B cell (primary cell): ENCODE measurements around the gene DAAM2. TPM values are rescaled to one million over a fixed set of nuclear protein-coding genes. Genes with fewer than 3 reads are reported as not detected.

ENCODE experiments used
- ATAC-seq: fragments of 200-7000 bp; cut with Tn5 transposase; one replicate; pipeline ENCODE4 v1.10.0; 2021; ENCODE audit warnings: low read depth, mild to moderate bottlenecking, moderate number of reproducible peaks, moderate library complexity
- CTCF ChIA-PET: fragments of 350-600 bp; sonication (Branson Sonifier 250); formaldehyde crosslinking; loops from one replicate; lab custom pipeline; 2021; ENCODE audit warnings: antibody characterized with exemption, inconsistent platforms; lab: Charles Lee
- POLR2A ChIA-PET: fragments of 350-600 bp; sonication (Branson Sonifier 250); formaldehyde crosslinking; loops from one replicate; lab custom pipeline; 2021; ENCODE audit warnings: antibody characterized with exemption; lab: Charles Lee
- DNase-seq: peaks from one replicate; pipeline ENCODE4 v3.0.0; 2013
- H2AFZ ChIP-seq: 2 replicates; pipeline ENCODE4 v1.6.1; 2012; ENCODE audit warnings: mild to moderate bottlenecking, low read depth, low read length; ENCODE audit not compliant: insufficient read depth, poor library complexity, severe bottlenecking
- H3K27ac ChIP-seq, 2 donors: 1 replicate in 1 of 2; 2 replicates in 1 of 2; pipeline ENCODE4 v1.5.1; 2012 to 2013; ENCODE audit warnings: low read length in 2 of 2, mild to moderate bottlenecking in 2 of 2, moderate library complexity in 1 of 2
- H3K27me3 ChIP-seq, 4 experiments: fragments of 200-600 bp in 1 of 4; sonication (generic) in 1 of 4; replicated peaks in 1 of 4; 1 replicate in 2 of 4; 2 replicates in 2 of 4; pipeline versions ENCODE4 v1.6.1 to v1.7.0; 2013 to 2016; ENCODE audit warnings: low read length in 3 of 4, mild to moderate bottlenecking in 2 of 4, mixed read lengths in 1 of 4, moderate library complexity in 1 of 4; ENCODE audit not compliant: insufficient read depth in 4 of 4, control insufficient read depth in 3 of 4; ENCODE audit errors: control extremely low read depth in 1 of 4
- H3K36me3 ChIP-seq, 2 experiments: replicated peaks in 1 of 2; 1 replicate in 1 of 2; 2 replicates in 1 of 2; pipeline versions ENCODE4 v1.6.1 to v1.7.1; 2013; ENCODE audit warnings: low read length in 1 of 2; ENCODE audit not compliant: insufficient read depth in 2 of 2, control insufficient read depth in 1 of 2; ENCODE audit errors: control extremely low read depth in 1 of 2, extremely low read depth in 1 of 2
- H3K4me1 ChIP-seq, 2 donors: fragments of 200-600 bp in 1 of 2; sonication (generic) in 1 of 2; 1 replicate in 1 of 2; 2 replicates in 1 of 2; pipeline versions ENCODE4 v1.5.1 to v1.6.1; 2013 to 2017; ENCODE audit warnings: low read length in 2 of 2; ENCODE audit not compliant: control insufficient read depth in 2 of 2, insufficient read depth in 2 of 2
- H3K4me2 ChIP-seq: replicated peaks from 2 replicates; pipeline ENCODE3; 2012; ENCODE audit warnings: mild to moderate bottlenecking, low read depth, low read length; ENCODE audit not compliant: poor library complexity, severe bottlenecking
- H3K4me3 ChIP-seq, 5 experiments: fragments of 200-600 bp in 1 of 5; sonication (generic) in 1 of 5; 1 replicate in 3 of 5; 2 replicates in 2 of 5; pipeline versions ENCODE4 v1.5.1 to v1.7.0; 2011 to 2016; ENCODE audit warnings: low read length in 4 of 5, mild to moderate bottlenecking in 4 of 5, low read depth in 2 of 5, control low read depth in 1 of 5, moderate library complexity in 1 of 5; ENCODE audit not compliant: insufficient read depth in 1 of 5; ENCODE audit errors: control extremely low read depth in 1 of 5, extremely low read depth in 1 of 5
- H3K79me2 ChIP-seq: fragments of 200-600 bp; sonication (generic); one replicate; pipeline ENCODE4 v1.6.0; 2016; ENCODE audit warnings: low read length; ENCODE audit not compliant: control insufficient read depth, insufficient read depth
- H3K9ac ChIP-seq: fragments of 200-600 bp; sonication (generic); 2 replicates; pipeline ENCODE4 v1.6.1; 2017; ENCODE audit warnings: mild to moderate bottlenecking, low read length, moderate library complexity
- H3K9me3 ChIP-seq, 3 donors: one replicate each; pipeline versions ENCODE4 v1.6.1 to v1.7.1; 2013; ENCODE audit warnings: low read length in 2 of 3; ENCODE audit not compliant: control insufficient read depth in 2 of 3, insufficient read depth in 1 of 3; ENCODE audit errors: control extremely low read depth in 1 of 3
- H4K20me1 ChIP-seq: 2 replicates; pipeline ENCODE4 v1.6.0; 2012; ENCODE audit warnings: mild to moderate bottlenecking, low read length; ENCODE audit not compliant: insufficient read depth, control insufficient read depth, poor library complexity, severe bottlenecking
- H3K27ac Mint-ChIP-seq: one replicate; pipeline ENCODE4 v1.8.0; 2021; ENCODE audit warnings: mixed read lengths
- H3K27me3 Mint-ChIP-seq: one replicate; pipeline ENCODE4 v1.8.0; 2021; ENCODE audit warnings: mixed read lengths
- H3K4me1 Mint-ChIP-seq: one replicate; pipeline ENCODE4 v1.8.0; 2021; ENCODE audit warnings: mixed read lengths
- H3K4me3 Mint-ChIP-seq: one replicate; pipeline ENCODE4 v1.8.0; 2021; ENCODE audit warnings: mixed read lengths
- H3K9me3 Mint-ChIP-seq: one replicate; pipeline ENCODE4 v1.8.0; 2022; ENCODE audit warnings: mixed read lengths; ENCODE audit not compliant: insufficient read depth
- CTCF ChIP-seq: fragments of 200-600 bp; IDR thresholded peaks from one replicate; pipeline ENCODE4 v1.8.0; 2022; ENCODE audit warnings: antibody characterized with exemption, mild to moderate bottlenecking
- EZH2 ChIP-seq: IDR thresholded peaks from 2 replicates; pipeline ENCODE4 v1.6.1; 2012; ENCODE audit warnings: borderline replicate concordance, low read depth, mild to moderate bottlenecking, moderate library complexity, low read length; ENCODE audit not compliant: insufficient read depth, poor library complexity, severe bottlenecking
- WGBS: methylation state at CpG from one replicate; pipeline ENCODE4 v1.1.5; 2013; ENCODE audit warnings: missing lambda C conversion rate; ENCODE audit not compliant: insufficient coverage; 5-methylcytosine and 5-hydroxymethylcytosine counted together
- intact Hi-C: fragments of 100-400 bp; cut with micrococcal nuclease; formaldehyde crosslinking; loops from one replicate; pipeline ENCODE4 v1.10.0; 2022
- polyA plus RNA-seq: library from polyadenylated mRNA; depleted of rRNA; stranded (reverse); fragments of >200 nt; gene quantifications from 2 replicates; pipeline ENCODE4 v1.2.3, GENCODE V29; 2012
- total RNA-seq, 2 donors: library from RNA; stranded (reverse); fragments of 120-200 nt in 1 of 2; gene quantifications; 1 replicate in 1 of 2; 2 replicates in 1 of 2; pipeline versions ENCODE4 v1.2.3 to v1.2.4, GENCODE V29; 2013 to 2022

DAAM2 gene
- total and polyA plus RNA-seq, 2 donors (not counting 1 experiment from before 2014, with no cell fraction given): not detected

GRCh38 chr6:39760226-39760952 is 31.8 kb upstream of the DAAM2 start:
- no peak overlapping the region for H3K4me3 ChIP-seq
- no peaks in the 10 kb centered on the region for H3K79me2 ChIP-seq
- TF ChIP-seq CTCF (no peak), EZH2 (no peak)
- H4K20me1 ChIP-seq: no peaks in the 10 kb centered on the region
- no peak overlapping the region for H3K9ac ChIP-seq
- H3K27ac ChIP-seq: no peak overlapping the region
- ChIA-PET CTCF (no interaction called here), POLR2A (no interaction called here)
- H3K36me3 ChIP-seq: no peaks in the 10 kb centered on the region
- intact Hi-C loops: no loop called here
- H3K9me3 ChIP-seq: peaks cover 0 to 4% (median 0%) of the 10 kb centered on the region in 3 donors
- H3K4me3 Mint-ChIP-seq: no peak overlapping the region
- peaks cover 4% of the 10 kb centered on the region for H3K27me3 Mint-ChIP-seq
- H3K4me1 Mint-ChIP-seq: no peaks in the 10 kb centered on the region
- no peak overlapping the region for H3K4me2 ChIP-seq
- no peak for DNase-seq
- H3K27me3 ChIP-seq: no peaks in the 10 kb centered on the region
- H3K27ac Mint-ChIP-seq: no peak overlapping the region
- WGBS: 90% methylated on average over 2 of the region's 3 CpGs
- ATAC-seq: no peak
- no peaks in the 10 kb centered on the region for H3K9me3 Mint-ChIP-seq
- H3K4me1 ChIP-seq: no peaks in the 10 kb centered on the region
- H2AFZ ChIP-seq: no peak overlapping the region

- intact Hi-C loops: no loop called here
- Mint-ChIP-seq H3K4me1 (no peaks in the 10 kb centered on the region), H3K4me3 (no peak overlapping the region), H3K27me3 (peaks cover 5% of the 10 kb centered on the region), H3K9me3 (peaks cover 2% of the 10 kb centered on the region), H3K27ac (no peak overlapping the region)
- ChIA-PET CTCF (no interaction called here), POLR2A (no interaction called here)
- DNase-seq (no peak), ATAC-seq (no peak)
- Histone ChIP-seq H3K27ac (no peak overlapping the region), H2AFZ (no peak overlapping the region), H3K4me3 (no peak overlapping the region), H4K20me1 (no peaks in the 10 kb centered on the region), H3K9ac (no peak overlapping the region), H3K9me3 (no peaks in the 10 kb centered on the region), H3K36me3 (no peaks in the 10 kb centered on the region), H3K79me2 (no peaks in the 10 kb centered on the region), H3K4me2 (no peak overlapping the region), H3K27me3 (no peaks in the 10 kb centered on the region), H3K4me1 (no peaks in the 10 kb centered on the region)
- TF ChIP-seq EZH2 (no peak), CTCF (no peak)
- no CpG with 5 or more reads among the region's 3 CpGs for WGBS
Measured at GRCh38 chr6:39765508-39766065, 26.6 kb upstream of the DAAM2 start.
